H9 (cell line): Measurements from ENCODE around the gene TLE6. TPM values are rescaled to one million over a fixed set of nuclear protein-coding genes. Genes with fewer than 3 reads are reported as not detected.

ENCODE experiments used
- DNase-seq: peaks from one replicate; pipeline ENCODE4 v3.0.0-alpha.2; 2017
- H2AFZ ChIP-seq: one replicate; pipeline ENCODE4 v1.6.1; 2013; ENCODE audit warnings: mild to moderate bottlenecking, low read length, control low read depth, moderate library complexity
- H2AK5ac ChIP-seq: 2 replicates; pipeline ENCODE4 v1.6.1; 2013; ENCODE audit warnings: low read length, control low read depth, mixed read lengths; ENCODE audit not compliant: insufficient read length
- H2BK120ac ChIP-seq: one replicate; pipeline ENCODE4 v1.6.1; 2013; ENCODE audit warnings: low read depth, mild to moderate bottlenecking, low read length, control low read depth, inconsistent platforms; ENCODE audit not compliant: poor library complexity, severe bottlenecking
- H2BK12ac ChIP-seq: 2 replicates; pipeline ENCODE4 v1.6.1; 2013; ENCODE audit warnings: low read length, control low read depth, mixed read lengths, low read depth; ENCODE audit not compliant: insufficient read length
- H2BK15ac ChIP-seq: 2 replicates; pipeline ENCODE4 v1.6.1; 2013; ENCODE audit warnings: low read depth, low read length, control low read depth
- H2BK20ac ChIP-seq: one replicate; pipeline ENCODE4 v1.6.1; 2013; ENCODE audit warnings: low read depth, mild to moderate bottlenecking, low read length, control low read depth, inconsistent platforms; ENCODE audit not compliant: poor library complexity, severe bottlenecking
- H2BK5ac ChIP-seq: 2 replicates; pipeline ENCODE4 v1.6.1; 2013; ENCODE audit warnings: low read length, control low read depth, mixed read lengths; ENCODE audit not compliant: insufficient read length
- H3K14ac ChIP-seq: 2 replicates; pipeline ENCODE4 v1.6.1; 2013; ENCODE audit warnings: low read length, control low read depth; ENCODE audit not compliant: insufficient read depth
- H3K18ac ChIP-seq: 2 replicates; pipeline ENCODE4 v1.6.1; 2013; ENCODE audit warnings: low read depth, mild to moderate bottlenecking, mixed read lengths, low read length, control low read depth; ENCODE audit not compliant: insufficient read length
- H3K23ac ChIP-seq: 2 replicates; pipeline ENCODE4 v1.6.1; 2013; ENCODE audit warnings: low read length, control low read depth, mixed read lengths, low read depth; ENCODE audit not compliant: insufficient read length
- H3K23me2 ChIP-seq: 2 replicates; pipeline ENCODE4 v1.6.1; 2013; ENCODE audit warnings: low read depth, mild to moderate bottlenecking, mixed read lengths, low read length, control low read depth; ENCODE audit not compliant: insufficient read length, poor library complexity, severe bottlenecking
- H3K27ac ChIP-seq: 2 replicates; pipeline ENCODE4 v1.5.1; 2013; ENCODE audit warnings: low read length, control low read depth, mixed read lengths, low read depth; ENCODE audit not compliant: insufficient read length
- H3K27me3 ChIP-seq: 2 replicates; pipeline ENCODE4 v1.6.1; 2013; ENCODE audit warnings: low read length, control low read depth, inconsistent platforms; ENCODE audit not compliant: insufficient read depth
- H3K4ac ChIP-seq: 2 replicates; pipeline ENCODE4 v1.6.1; 2013; ENCODE audit warnings: low read depth, mild to moderate bottlenecking, control low read depth, inconsistent platforms, low read length, moderate library complexity
- H3K4me1 ChIP-seq: 2 replicates; pipeline ENCODE4 v1.6.1; 2013; ENCODE audit warnings: low read length, control low read depth, inconsistent platforms; ENCODE audit not compliant: insufficient read depth
- H3K4me2 ChIP-seq: 2 replicates; pipeline ENCODE4 v1.6.1; 2013; ENCODE audit warnings: low read length, control low read depth, mixed read lengths; ENCODE audit not compliant: insufficient read length, insufficient read depth
- H3K56ac ChIP-seq: 2 replicates; pipeline ENCODE4 v1.6.1; 2013; ENCODE audit warnings: low read depth, mild to moderate bottlenecking, mixed read lengths, low read length, control low read depth; ENCODE audit not compliant: insufficient read length
- H3K79me1 ChIP-seq: 2 replicates; pipeline ENCODE4 v1.6.1; 2013; ENCODE audit warnings: low read depth, mild to moderate bottlenecking, moderate library complexity, low read length, control low read depth, inconsistent platforms; ENCODE audit not compliant: insufficient read depth, poor library complexity, severe bottlenecking
- H3K79me2 ChIP-seq: 2 replicates; pipeline ENCODE4 v1.6.1; 2013; ENCODE audit warnings: low read length, control low read depth, inconsistent platforms; ENCODE audit not compliant: insufficient read depth
- H3K9ac ChIP-seq: 2 replicates; pipeline ENCODE4 v1.6.1; 2013; ENCODE audit warnings: low read length, control low read depth, mixed read lengths; ENCODE audit not compliant: insufficient read length; ENCODE audit errors: extremely low read depth
- H3K9me3 ChIP-seq: one replicate; pipeline ENCODE4 v1.6.1; 2013; ENCODE audit warnings: low read depth, low read length, inconsistent platforms; ENCODE audit not compliant: control insufficient read depth
- H3T11ph ChIP-seq: one replicate; pipeline ENCODE4 v1.6.1; 2013; ENCODE audit warnings: mild to moderate bottlenecking, low read length, control low read depth, inconsistent platforms
- H4K20me1 ChIP-seq: one replicate; pipeline ENCODE4 v1.6.1; 2013; ENCODE audit not compliant: control insufficient read depth, insufficient read length, insufficient read depth
- H4K5ac ChIP-seq: 2 replicates; pipeline ENCODE4 v1.6.1; 2013; ENCODE audit warnings: low read depth, mild to moderate bottlenecking, mixed read lengths, low read length, control low read depth; ENCODE audit not compliant: insufficient read length
- H4K8ac ChIP-seq: replicated peaks from 2 replicates; pipeline ENCODE4 v1.6.1; 2013; ENCODE audit warnings: low read length, control low read depth, mixed read lengths, low read depth; ENCODE audit not compliant: insufficient read length
- H4K91ac ChIP-seq: 2 replicates; pipeline ENCODE4 v1.6.1; 2013; ENCODE audit warnings: low read depth, mild to moderate bottlenecking, moderate library complexity, mixed read lengths, low read length, control low read depth; ENCODE audit not compliant: insufficient read length
- H3K27ac Mint-ChIP-seq, 3 experiments: 2 replicates in 2 of 3; 3 replicates in 1 of 3; pipeline ENCODE4 v1.8.0; 2020 to 2021; ENCODE audit warnings: mixed read lengths in 3 of 3, mild to moderate bottlenecking in 1 of 3, moderate library complexity in 1 of 3
- H3K27me3 Mint-ChIP-seq: 2 replicates; pipeline ENCODE4 v1.8.0; 2021; ENCODE audit warnings: low read depth, mild to moderate bottlenecking, moderate library complexity, mixed read lengths
- H3K36me3 Mint-ChIP-seq, 3 experiments: 2 replicates in 2 of 3; 3 replicates in 1 of 3; pipeline ENCODE4 v1.8.0; 2020 to 2021; ENCODE audit warnings: low read depth in 3 of 3, mixed read lengths in 3 of 3; ENCODE audit not compliant: insufficient read depth in 1 of 3
- H3K4me1 Mint-ChIP-seq, 2 experiments: 2 replicates each; pipeline ENCODE4 v1.8.0; 2020; ENCODE audit warnings: mixed read lengths in 2 of 2
- H3K4me3 Mint-ChIP-seq, 2 experiments: 2 replicates in 1 of 2; 3 replicates in 1 of 2; pipeline ENCODE4 v1.8.0; 2020 to 2021; ENCODE audit warnings: mild to moderate bottlenecking in 2 of 2, mixed read lengths in 2 of 2, moderate library complexity in 1 of 2
- H3K9me3 Mint-ChIP-seq, 2 experiments: 2 replicates in 1 of 2; 3 replicates in 1 of 2; pipeline ENCODE4 v1.8.0; 2020; ENCODE audit warnings: mild to moderate bottlenecking in 2 of 2, mixed read lengths in 2 of 2, moderate library complexity in 1 of 2
- CTCF ChIP-seq: fragments of 200-600 bp; sonication (generic); conservative IDR thresholded peaks from 3 replicates; pipeline ENCODE4 v1.8.0; 2021; ENCODE audit warnings: antibody characterized with exemption, mild to moderate bottlenecking
- WGBS: extraction: QIAGEN DNeasy Blood & Tissue Kit; methylation state at CpG from one replicate; pipeline ENCODE4 v1.1.7; 2013; ENCODE audit warnings: missing lambda C conversion rate, low lambda C conversion rate, mixed read lengths; ENCODE audit not compliant: insufficient read length; ENCODE audit errors: extremely low coverage; 5-methylcytosine and 5-hydroxymethylcytosine counted together
- total RNA-seq: library from RNA; stranded (reverse); gene quantifications from 2 replicates; pipeline ENCODE4 v1.2.1, GENCODE V29; 2021

TLE6 gene
- total RNA-seq, 1 experiment from 2014 or later: 1.7 TPM

GRCh38 chr19:3035542-3036118 lies 58.3 kb downstream of the TLE6 start:
- Histone ChIP-seq H3K4ac (no peak overlapping the region), H2AFZ (no peak overlapping the region), H2BK20ac (no peak overlapping the region), H3K9me3 (no peaks in the 10 kb centered on the region), H3K56ac (no peak overlapping the region), H2BK12ac (no peak overlapping the region), H3K4me1 (peaks cover 2% of the 10 kb centered on the region; the same call in 1 of the 2 replicates), H3K27me3 (no peaks in the 10 kb centered on the region), H2BK15ac (no peak overlapping the region), H3K79me2 (no peaks in the 10 kb centered on the region), H3K27ac (no peak overlapping the region), H4K20me1 (no peaks in the 10 kb centered on the region), H3K9ac (peak overlapping the region; percentile 50), H2BK5ac (no peak overlapping the region), H4K5ac (no peak overlapping the region), H3K23me2 (peaks cover 11% of the 10 kb centered on the region), H2BK120ac (no peak overlapping the region), H3K23ac (no peak overlapping the region), H3K4me2 (peak overlapping the region; percentile 68), H3K18ac (peak overlapping the region; percentile 53), H3K14ac (peak overlapping the region; percentile 43; the same call in 1 of the 2 replicates), H3K79me1 (no peaks in the 10 kb centered on the region), H4K91ac (no peak overlapping the region), H4K8ac (no peak overlapping the region), H2AK5ac (no peak overlapping the region), H3T11ph (no peak overlapping the region)
- TF ChIP-seq CTCF: no peak
- peaks cover 20 to 39% of the 10 kb centered on the region in 2 experiments for H3K4me1 Mint-ChIP-seq
- peak overlapping the region; percentile 90 to 94 (median 94) for H3K27ac Mint-ChIP-seq
- no CpG with 5 or more reads among the region's 29 CpGs for WGBS
- peaks cover 90% of the 10 kb centered on the region for H3K27me3 Mint-ChIP-seq
- peaks cover 0 to 7% of the 10 kb centered on the region in 2 experiments; a peak in 2 of 5 replicates for H3K9me3 Mint-ChIP-seq
- H3K36me3 Mint-ChIP-seq: no peaks in the 10 kb centered on the region
- H3K4me3 Mint-ChIP-seq: peak overlapping the region; percentile 73 to 89
- DNase-seq: peak; percentile 99
